HK-2 (cell line): ENCODE results near the gene CACNA1S.

Experiments
- DNase-seq: peaks from one replicate; pipeline ENCODE4 v3.0.0-alpha.2; 2018; ENCODE audit not compliant: unreplicated experiment

Gene CACNA1S

DNA sequence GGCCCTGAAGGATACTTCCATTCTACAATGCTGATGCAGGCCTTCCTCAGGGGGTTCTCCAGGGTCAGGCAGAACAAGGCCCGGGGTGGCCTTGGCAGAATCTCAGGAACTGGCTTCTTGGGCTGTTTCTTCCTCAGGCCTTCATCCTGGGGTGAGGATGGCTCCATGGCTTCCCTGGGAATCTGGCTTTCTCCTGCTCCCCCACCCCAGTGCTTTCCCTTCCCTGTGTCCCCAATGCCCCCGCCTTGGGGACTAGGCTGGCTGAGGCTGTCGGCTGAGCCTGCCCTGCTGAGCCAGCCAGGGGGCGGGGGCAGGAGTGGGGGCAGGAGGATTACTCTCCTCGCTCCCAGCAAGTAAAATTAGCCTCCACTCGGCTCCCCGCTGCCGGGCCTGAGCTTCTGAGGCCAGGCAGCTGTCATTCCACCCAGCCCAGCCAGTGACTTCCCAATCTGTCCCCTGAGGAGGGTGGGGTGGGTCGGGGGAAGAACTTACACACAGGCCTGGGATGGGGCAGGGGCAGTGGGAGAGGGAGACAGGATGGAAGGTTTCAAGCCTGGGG lies at the start of gene CACNA1S:
CACNA1S (minus strand) TSS at position 254 of the 559 bp plus-strand sequence; CDS start at position 167, 87 bp downstream.
- DNase-seq: no peak

- DNase-seq: no peak
These were observed 45.7 kb upstream of the CACNA1S start for GRCh38 chr1:201157949-201158348.

GRCh38 chr1:201156819-201157218 lies 44.6 kb upstream of the CACNA1S start:
- no peak for DNase-seq

DNA sequence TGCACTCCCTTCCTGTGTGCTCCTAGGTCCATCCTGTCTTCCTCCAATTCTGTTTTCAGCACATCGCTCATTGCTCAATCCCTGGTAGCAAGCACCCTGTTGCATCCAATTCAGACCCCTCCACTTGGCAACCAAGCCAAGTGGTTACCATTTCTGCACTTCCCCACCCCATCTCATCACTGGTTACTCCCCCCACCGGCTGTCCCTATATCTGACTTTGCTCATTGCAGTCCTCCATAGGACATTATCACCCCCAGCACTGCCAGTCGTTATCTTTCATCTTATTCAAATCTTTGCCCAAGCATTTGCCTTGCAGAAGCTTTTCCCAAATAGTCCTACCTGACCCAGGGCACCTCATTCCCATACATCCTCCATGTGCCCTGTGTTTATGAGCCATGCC lies 44.1 kb upstream of the CACNA1S start:
- DNase-seq: no peak

GRCh38 chr1:201155354-201155753 lies 43.1 kb upstream of the CACNA1S start:
- DNase-seq: no peak

DNA sequence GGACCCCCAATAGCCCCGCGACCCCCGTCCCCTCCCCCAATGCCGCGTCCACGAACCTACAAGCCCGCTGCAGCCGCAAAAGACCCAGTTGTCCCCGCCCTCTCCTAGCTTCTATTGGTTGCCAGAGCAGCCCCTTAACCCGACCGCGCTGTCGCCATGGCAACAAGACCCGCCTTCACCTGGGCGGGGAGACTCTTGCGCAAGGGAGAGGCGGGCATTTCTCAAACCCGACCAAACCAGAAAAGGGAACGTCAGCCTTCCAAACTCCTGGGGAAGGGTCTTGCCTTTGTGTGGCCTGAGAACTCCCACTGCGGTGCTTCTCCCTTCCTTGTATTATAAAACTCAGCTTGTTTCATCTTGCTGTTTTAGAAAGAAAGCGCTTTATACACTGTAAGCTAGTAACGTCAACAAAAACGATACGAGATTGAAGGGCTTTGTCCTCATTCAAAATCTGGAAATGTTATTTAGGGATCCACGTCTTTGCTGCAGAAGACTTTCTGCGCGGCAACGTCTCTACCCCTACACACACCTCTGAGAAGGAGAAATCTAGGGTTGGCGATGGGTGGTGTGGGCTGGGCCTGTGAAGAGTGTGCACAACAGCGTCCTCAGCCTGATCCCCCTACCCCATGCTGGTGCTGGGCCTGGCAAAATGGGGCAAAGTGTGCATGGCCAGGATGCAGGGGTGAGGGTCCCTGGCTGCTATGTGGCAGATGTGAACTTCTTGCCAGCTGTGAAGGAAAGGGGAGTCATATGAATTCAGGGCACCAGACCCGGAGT lies 42.4 kb upstream of the CACNA1S start, which contains the start of gene TMEM9:
TMEM9 (minus strand) TSS at position 86 of the 777 bp plus-strand sequence. CDS start 551 bp downstream, outside the sequence.
- peak; percentile 98 for DNase-seq

GRCh38 chr1:201153474-201154388 lies 41.5 kb upstream of the CACNA1S start:
- no peak for DNase-seq

- DNase-seq: no peak
These were observed 37.2 kb upstream of the CACNA1S start for GRCh38 chr1:201149400-201149799.

- no peak for DNase-seq
These were observed 35.3 kb upstream of the CACNA1S start for GRCh38 chr1:201147396-201148015.

DNA sequence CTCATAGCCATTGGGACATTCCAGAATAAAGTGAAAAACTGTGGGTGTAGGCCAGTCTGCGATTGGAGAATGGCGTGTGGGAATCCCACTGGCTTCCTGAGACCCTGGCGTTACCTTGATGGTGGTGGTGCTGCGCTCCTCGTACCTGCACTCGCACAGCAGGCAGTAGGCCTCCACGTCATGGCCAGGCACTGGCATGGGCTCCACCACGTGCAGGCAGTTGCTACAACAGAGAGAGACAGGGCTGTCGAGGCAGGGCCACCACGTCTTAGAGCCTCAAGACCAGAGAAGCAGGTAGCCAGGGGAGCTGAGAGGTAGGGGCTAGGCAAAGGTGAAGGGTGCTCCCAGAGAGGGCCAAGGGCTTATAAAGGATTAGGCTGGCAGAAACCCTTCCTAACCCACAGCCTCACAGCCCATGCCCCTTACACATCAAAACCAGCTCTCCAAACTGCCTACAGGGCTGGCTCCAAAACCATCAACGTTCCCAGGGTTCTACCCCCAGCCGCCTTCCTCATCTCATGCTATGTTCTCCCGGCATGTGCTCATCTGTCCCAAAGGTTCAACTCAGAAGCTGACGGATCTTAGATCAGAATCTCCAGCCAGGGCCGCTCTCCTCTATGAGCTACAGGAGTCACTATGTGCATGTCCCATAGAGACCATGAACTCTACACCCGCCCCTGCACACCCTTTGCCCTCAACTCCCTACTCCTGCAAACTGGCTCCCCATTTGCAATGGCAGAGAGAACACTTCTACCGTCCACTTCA lies 34.6 kb upstream of the CACNA1S start:
- no peak for DNase-seq

- DNase-seq: no peak
These were observed 33.6 kb upstream of the CACNA1S start for GRCh38 chr1:201145816-201146215.

DNA sequence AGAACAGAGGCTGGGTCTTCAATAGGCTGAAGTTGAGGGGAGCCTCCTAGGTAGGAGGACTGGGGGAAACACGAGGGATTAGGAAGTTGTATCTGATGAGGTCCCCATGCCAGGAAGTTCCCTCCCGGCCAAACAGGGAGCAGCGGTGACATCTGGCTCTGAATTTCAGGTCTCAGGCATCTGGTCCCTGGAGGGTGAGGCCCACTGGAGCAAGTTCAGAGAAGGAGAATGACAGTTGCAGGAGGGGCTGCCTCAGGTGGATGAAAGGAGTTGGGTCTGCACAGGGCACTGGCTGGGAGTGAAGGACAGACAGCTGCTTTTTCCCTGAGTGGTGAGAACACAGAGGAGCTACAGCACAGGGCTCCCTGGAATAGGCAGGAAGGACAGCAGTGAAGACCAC lies 32.9 kb upstream of the CACNA1S start:
- no peak for DNase-seq

DNA sequence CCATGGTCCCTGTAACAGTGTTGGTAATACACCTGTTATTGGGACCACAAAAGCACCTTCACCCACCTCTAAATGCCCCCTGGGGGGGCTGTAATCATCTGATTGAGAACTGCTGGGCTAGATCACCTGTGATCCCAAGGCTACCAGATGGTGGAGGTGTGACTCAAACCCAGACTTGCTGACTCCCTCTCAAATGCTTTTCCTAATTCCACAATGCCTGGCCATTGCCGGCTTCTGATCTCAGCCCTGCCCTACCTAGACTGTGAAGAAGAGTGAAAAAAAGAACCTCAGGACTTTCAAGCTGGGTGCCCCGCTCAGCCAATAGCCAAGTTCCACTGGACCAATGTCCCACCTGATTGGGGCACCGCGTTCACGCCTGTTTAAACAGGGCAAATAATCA lies 32.5 kb upstream of the CACNA1S start:
- DNase-seq: no peak

- no peak for DNase-seq
These were observed 31.8 kb upstream of the CACNA1S start for GRCh38 chr1:201143726-201144635.

- no peak for DNase-seq
These were observed 30.9 kb upstream of the CACNA1S start for GRCh38 chr1:201142849-201143725.

- no peak for DNase-seq
These were observed 30.0 kb upstream of the CACNA1S start for GRCh38 chr1:201142011-201142848.

- DNase-seq: no peak
These were observed 29.2 kb upstream of the CACNA1S start for GRCh38 chr1:201141418-201141817.

DNA sequence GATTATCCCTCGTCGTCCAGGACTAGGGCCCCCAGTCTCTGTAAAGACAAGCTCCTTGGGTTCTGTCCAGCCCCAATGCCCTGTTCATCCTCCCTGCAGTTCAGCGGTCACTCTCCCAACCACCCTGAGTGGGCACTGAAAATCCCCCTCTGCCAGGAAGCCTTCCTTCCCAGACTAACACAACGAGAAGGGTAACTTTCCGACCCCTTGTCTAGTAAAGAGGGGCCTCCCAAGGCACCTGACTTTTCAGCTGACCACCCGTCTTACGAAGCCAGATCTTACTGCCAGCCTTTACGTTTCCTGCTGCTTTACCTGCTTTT lies 28.7 kb upstream of the CACNA1S start:
- no peak for DNase-seq
